ENCODE measurements around the gene FBXW4.

DNA sequence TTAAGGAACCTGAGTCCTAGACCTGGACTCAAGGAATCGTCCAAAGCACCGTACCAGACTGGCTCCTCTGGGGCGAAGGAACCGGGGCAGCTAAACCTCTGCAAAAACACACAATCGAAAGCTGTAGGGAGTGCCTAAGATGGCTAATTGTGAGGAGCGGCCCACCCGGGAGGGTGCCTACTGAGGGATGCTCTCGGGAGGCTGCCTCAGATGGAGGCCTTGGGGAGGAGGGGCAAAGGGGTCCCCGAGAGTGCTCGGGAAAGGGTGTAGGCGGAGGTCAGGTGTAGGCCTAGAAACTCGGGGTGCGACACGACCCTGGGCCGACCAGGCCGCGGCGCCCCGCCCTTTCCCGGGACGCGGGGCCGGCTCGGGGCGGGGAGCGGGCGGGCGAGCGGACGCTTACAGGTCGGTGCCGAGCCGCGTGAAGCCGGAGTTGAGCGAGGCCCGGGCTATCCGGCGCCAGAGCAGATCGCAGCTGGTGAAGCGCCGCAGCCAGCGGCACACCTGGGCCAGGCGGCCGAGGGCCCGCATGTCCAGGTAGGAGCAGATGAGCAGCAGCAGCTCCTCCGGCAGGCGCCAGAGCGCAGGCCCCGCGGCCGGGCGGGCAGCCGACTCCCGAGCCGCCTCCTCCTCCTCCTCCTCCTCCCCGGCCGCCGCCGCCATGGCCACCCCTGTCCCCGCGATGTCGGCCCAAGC lies 844 bp downstream of the FBXW4 start:
- TF ChIP-seq, protein P1, sequence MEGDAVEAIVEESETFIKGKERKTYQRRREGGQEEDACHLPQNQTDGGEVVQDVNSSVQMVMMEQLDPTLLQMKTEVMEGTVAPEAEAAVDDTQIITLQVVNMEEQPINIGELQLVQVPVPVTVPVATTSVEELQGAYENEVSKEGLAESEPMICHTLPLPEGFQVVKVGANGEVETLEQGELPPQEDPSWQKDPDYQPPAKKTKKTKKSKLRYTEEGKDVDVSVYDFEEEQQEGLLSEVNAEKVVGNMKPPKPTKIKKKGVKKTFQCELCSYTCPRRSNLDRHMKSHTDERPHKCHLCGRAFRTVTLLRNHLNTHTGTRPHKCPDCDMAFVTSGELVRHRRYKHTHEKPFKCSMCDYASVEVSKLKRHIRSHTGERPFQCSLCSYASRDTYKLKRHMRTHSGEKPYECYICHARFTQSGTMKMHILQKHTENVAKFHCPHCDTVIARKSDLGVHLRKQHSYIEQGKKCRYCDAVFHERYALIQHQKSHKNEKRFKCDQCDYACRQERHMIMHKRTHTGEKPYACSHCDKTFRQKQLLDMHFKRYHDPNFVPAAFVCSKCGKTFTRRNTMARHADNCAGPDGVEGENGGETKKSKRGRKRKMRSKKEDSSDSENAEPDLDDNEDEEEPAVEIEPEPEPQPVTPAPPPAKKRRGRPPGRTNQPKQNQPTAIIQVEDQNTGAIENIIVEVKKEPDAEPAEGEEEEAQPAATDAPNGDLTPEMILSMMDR (IDR thresholded peaks at IDR 0.05), result peak in 1 of 6 experiments; percentile 3
- peak in 1 of 2 donors; percentile 15 for TF ChIP-seq POLR2A (IDR thresholded peaks at IDR 0.05)
